Astrocyte (in vitro differentiated cells and primary cell): Measurements from ENCODE around the gene MAGEE1. TPM values are rescaled to one million over a fixed set of nuclear protein-coding genes. Genes with fewer than 3 reads are reported as not detected.
A peak's percentile ranks its signal among the peaks of the same experiment; 100 is the strongest.

Source experiments
- DNase-seq: peaks from one replicate; pipeline ENCODE4 v3.0.0-alpha.2; 2010; ENCODE audit warnings: low read depth
- FAIRE-seq: peaks from 2 replicates; lab custom pipeline; 2011; peaks lifted over from hg19 to GRCh38; lab: Jason Lieb, UNC
- H2AFZ ChIP-seq: 2 replicates; pipeline ENCODE4 v1.6.0; 2012; ENCODE audit warnings: low read depth, low read length, inconsistent platforms
- H3K27ac ChIP-seq: 2 replicates; pipeline ENCODE4 v1.5.1; 2011; ENCODE audit warnings: low read depth, low read length, inconsistent platforms
- H3K27me3 ChIP-seq: 2 replicates; pipeline ENCODE4 v1.6.0; 2011; ENCODE audit warnings: low read length, inconsistent platforms; ENCODE audit not compliant: insufficient read depth
- H3K36me3 ChIP-seq: 2 replicates; pipeline ENCODE4 v1.5.1; 2011; ENCODE audit warnings: low read length, inconsistent platforms; ENCODE audit not compliant: insufficient read depth
- H3K4me1 ChIP-seq: 2 replicates; pipeline ENCODE4 v1.5.1; 2011; ENCODE audit warnings: low read length, inconsistent platforms; ENCODE audit not compliant: insufficient read depth
- H3K4me2 ChIP-seq: 2 replicates; pipeline ENCODE4 v1.6.0; 2012; ENCODE audit warnings: low read length, inconsistent platforms
- H3K4me3 ChIP-seq: 2 replicates; pipeline ENCODE4 v1.5.1; 2011; ENCODE audit warnings: low read depth, mild to moderate bottlenecking, low read length, inconsistent platforms; ENCODE audit not compliant: insufficient read depth
- H3K79me2 ChIP-seq: 2 replicates; pipeline ENCODE4 v1.6.0; 2012; ENCODE audit warnings: mild to moderate bottlenecking, low read length, inconsistent platforms; ENCODE audit not compliant: insufficient read depth
- H3K9ac ChIP-seq: 2 replicates; pipeline ENCODE4 v1.6.0; 2012; ENCODE audit warnings: mild to moderate bottlenecking, low read length, inconsistent platforms
- H3K9me3 ChIP-seq: 2 replicates; pipeline ENCODE4 v1.5.1; 2012; ENCODE audit warnings: low read depth, mild to moderate bottlenecking, low read length, inconsistent platforms; ENCODE audit not compliant: insufficient read depth
- H4K20me1 ChIP-seq: 2 replicates; pipeline ENCODE4 v1.6.0; 2012; ENCODE audit warnings: low read length, inconsistent platforms; ENCODE audit not compliant: insufficient read depth
- H3K27ac Mint-ChIP-seq: one replicate; pipeline ENCODE4 v1.8.0; 2021; ENCODE audit warnings: mild to moderate bottlenecking, mixed read lengths; ENCODE audit not compliant: unreplicated experiment
- H3K27me3 Mint-ChIP-seq: one replicate; pipeline ENCODE4 v1.8.0; 2021; ENCODE audit warnings: low read depth, mixed read lengths; ENCODE audit not compliant: unreplicated experiment
- H3K36me3 Mint-ChIP-seq: one replicate; pipeline ENCODE4 v1.8.0; 2021; ENCODE audit warnings: low read depth, mixed read lengths; ENCODE audit not compliant: unreplicated experiment
- H3K4me1 Mint-ChIP-seq: one replicate; pipeline ENCODE4 v1.8.0; 2021; ENCODE audit warnings: low read depth, mixed read lengths; ENCODE audit not compliant: unreplicated experiment
- H3K4me3 Mint-ChIP-seq: one replicate; pipeline ENCODE4 v1.8.0; 2021; ENCODE audit warnings: mild to moderate bottlenecking, moderate library complexity, mixed read lengths; ENCODE audit not compliant: unreplicated experiment
- H3K9me3 Mint-ChIP-seq: one replicate; pipeline ENCODE4 v1.8.0; 2021; ENCODE audit warnings: mild to moderate bottlenecking, mixed read lengths; ENCODE audit not compliant: unreplicated experiment
- EZH2 ChIP-seq: IDR thresholded peaks from 2 replicates; pipeline ENCODE4 v1.6.1; 2012; ENCODE audit warnings: mild to moderate bottlenecking, low read length, inconsistent platforms; ENCODE audit not compliant: insufficient read depth
- total RNA-seq: library from RNA; stranded (reverse); gene quantifications from 2 replicates; pipeline ENCODE4 v1.2.1, GENCODE V29; 2021
- TF ChIP-seq, protein P1 (sequence below): IDR thresholded peaks from 2 replicates; pipeline ENCODE4 v1.5.1; 2011; ENCODE audit warnings: low read depth, mild to moderate bottlenecking, inconsistent platforms, low read length, moderate library complexity; ENCODE audit not compliant: insufficient read depth

Gene MAGEE1
- total RNA-seq, 1 donor from 2014 or later = 3.2 TPM

DNA sequence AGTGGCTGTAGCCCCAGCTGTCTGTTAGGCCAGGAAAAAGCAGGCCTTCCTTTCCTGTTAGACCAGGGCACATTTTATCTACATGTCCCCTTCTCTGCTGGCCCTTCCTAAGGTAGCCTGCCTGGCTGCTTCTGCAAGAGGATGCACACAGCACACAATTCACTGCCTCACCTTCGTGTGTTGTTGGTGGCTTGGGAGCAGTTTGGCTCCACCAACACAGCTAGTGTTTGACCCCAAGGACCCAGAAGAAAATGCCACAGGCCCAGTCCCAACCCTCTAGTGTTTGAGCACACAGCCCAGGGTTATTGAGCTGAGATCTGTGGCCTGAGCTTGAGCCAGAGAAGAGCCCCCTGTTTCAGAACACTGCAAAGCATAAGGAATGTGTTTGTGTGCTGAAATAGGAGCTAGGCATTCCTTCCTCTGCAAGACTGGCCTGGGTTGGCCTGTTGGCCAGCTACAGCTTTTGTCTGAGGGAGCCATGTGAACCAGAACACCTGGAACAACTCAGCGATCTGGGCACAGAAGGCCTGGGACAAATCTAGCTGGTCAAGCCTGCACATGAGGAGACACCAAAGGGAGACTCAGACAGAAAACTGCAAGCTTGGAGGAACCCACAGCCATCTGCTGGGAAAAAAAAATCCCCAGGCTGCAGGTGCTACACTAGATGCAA is 26.4 kb downstream of the MAGEE1 start:
- Histone ChIP-seq H3K36me3 (no peaks in the 10 kb centered on the region), H3K27me3 (no peaks in the 10 kb centered on the region), H4K20me1 (no peaks in the 10 kb centered on the region), H3K79me2 (no peaks in the 10 kb centered on the region), H3K4me3 (no peak overlapping the region), H3K27ac (no peak overlapping the region), H3K4me2 (no peak overlapping the region), H3K9me3 (no peaks in the 10 kb centered on the region), H2AFZ (no peak overlapping the region), H3K9ac (no peak overlapping the region), H3K4me1 (no peaks in the 10 kb centered on the region)
- Mint-ChIP-seq H3K27me3 (no peaks in the 10 kb centered on the region), H3K4me3 (no peak overlapping the region), H3K27ac (no peak overlapping the region), H3K9me3 (no peaks in the 10 kb centered on the region), H3K36me3 (no peaks in the 10 kb centered on the region), H3K4me1 (peaks cover 3% of the 10 kb centered on the region)
- DNase-seq = no peak
- TF ChIP-seq, protein P1, sequence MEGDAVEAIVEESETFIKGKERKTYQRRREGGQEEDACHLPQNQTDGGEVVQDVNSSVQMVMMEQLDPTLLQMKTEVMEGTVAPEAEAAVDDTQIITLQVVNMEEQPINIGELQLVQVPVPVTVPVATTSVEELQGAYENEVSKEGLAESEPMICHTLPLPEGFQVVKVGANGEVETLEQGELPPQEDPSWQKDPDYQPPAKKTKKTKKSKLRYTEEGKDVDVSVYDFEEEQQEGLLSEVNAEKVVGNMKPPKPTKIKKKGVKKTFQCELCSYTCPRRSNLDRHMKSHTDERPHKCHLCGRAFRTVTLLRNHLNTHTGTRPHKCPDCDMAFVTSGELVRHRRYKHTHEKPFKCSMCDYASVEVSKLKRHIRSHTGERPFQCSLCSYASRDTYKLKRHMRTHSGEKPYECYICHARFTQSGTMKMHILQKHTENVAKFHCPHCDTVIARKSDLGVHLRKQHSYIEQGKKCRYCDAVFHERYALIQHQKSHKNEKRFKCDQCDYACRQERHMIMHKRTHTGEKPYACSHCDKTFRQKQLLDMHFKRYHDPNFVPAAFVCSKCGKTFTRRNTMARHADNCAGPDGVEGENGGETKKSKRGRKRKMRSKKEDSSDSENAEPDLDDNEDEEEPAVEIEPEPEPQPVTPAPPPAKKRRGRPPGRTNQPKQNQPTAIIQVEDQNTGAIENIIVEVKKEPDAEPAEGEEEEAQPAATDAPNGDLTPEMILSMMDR = no peak
- no peak for TF ChIP-seq EZH2
- FAIRE-seq = no peak

DNA sequence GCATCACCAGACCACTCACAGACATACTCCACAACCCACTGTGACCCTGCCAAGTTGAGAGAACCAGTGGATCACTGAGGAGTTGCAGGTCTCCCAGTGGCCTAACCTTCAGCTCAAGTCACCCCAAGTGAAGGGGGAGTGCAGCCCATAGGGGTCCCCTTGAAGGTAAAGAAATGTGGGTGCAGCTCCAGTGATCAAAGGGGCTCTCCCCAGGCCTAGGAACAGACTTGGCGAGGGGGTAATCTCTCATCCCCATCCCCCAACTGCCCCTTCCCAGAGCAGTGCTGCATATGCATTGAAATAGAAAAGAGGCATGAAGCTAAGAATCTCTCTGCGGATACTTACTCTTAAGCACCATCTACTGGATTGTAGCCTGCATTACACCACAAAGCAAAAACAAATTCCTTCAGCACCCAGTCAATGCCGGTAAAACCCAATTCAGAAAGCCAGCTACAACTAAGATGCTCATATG is 27.0 kb downstream of the MAGEE1 start:
- H3K36me3 ChIP-seq = no peaks in the 10 kb centered on the region
- peak; percentile 87 for FAIRE-seq
- no peaks in the 10 kb centered on the region for H3K27me3 Mint-ChIP-seq

More for the DNA sequence above, 27.0 kb downstream of the MAGEE1 start:
- DNase-seq = no peak
- Histone ChIP-seq H3K27me3 (no peaks in the 10 kb centered on the region), H3K9ac (no peak overlapping the region), H3K9me3 (no peaks in the 10 kb centered on the region), H4K20me1 (no peaks in the 10 kb centered on the region), H2AFZ (no peak overlapping the region), H3K4me3 (no peak overlapping the region), H3K4me2 (no peak overlapping the region), H3K4me1 (no peaks in the 10 kb centered on the region), H3K27ac (no peak overlapping the region), H3K79me2 (no peaks in the 10 kb centered on the region)
- Mint-ChIP-seq H3K36me3 (no peaks in the 10 kb centered on the region), H3K9me3 (no peaks in the 10 kb centered on the region), H3K4me1 (peaks cover 3% of the 10 kb centered on the region), H3K27ac (no peak overlapping the region), H3K4me3 (no peak overlapping the region)
- TF ChIP-seq EZH2 = no peak
- TF ChIP-seq, protein P1 = peak; percentile 26
